GM23338 (cell line): ENCODE data around the gene ABCB6. TPM values are rescaled to one million over a fixed set of nuclear protein-coding genes. Genes with fewer than 3 reads are reported as not detected.

ENCODE experiments used
- ATAC-seq: fragments of 200-7000 bp; cut with Tn5 transposase; 3 replicates; pipeline ENCODE4 v1.9.1; 2020
- DNase-seq: peaks from one replicate; pipeline ENCODE4 v3.0.0-alpha.2; 2015; ENCODE audit warnings: low spot score
- H2AFZ ChIP-seq: fragments of 200-600 bp; sonication (generic); 2 replicates; pipeline ENCODE4 v1.8.0; 2016; ENCODE audit warnings: antibody characterized with exemption, mild to moderate bottlenecking, moderate library complexity
- H3F3A ChIP-seq: fragments of 200-600 bp; sonication (generic); replicated peaks from 2 replicates; pipeline ENCODE4 v1.8.0; 2017; ENCODE audit warnings: antibody characterized with exemption, mixed run types, low read depth
- H3K27ac ChIP-seq: fragments of 200-600 bp; sonication (generic); 2 replicates; pipeline ENCODE4 v1.6.1; 2016; ENCODE audit warnings: low read depth
- H3K27me3 ChIP-seq: fragments of 200-600 bp; sonication (generic); 2 replicates; pipeline ENCODE4 v1.8.0; 2016; ENCODE audit warnings: mild to moderate bottlenecking, mixed run types, moderate library complexity; ENCODE audit not compliant: insufficient read depth
- H3K36me3 ChIP-seq: fragments of 200-600 bp; sonication (generic); 2 replicates; pipeline ENCODE4 v1.8.0; 2016; ENCODE audit warnings: mild to moderate bottlenecking; ENCODE audit not compliant: insufficient read depth
- H3K4me1 ChIP-seq: fragments of 200-600 bp; sonication (generic); 2 replicates; pipeline ENCODE4 v1.8.0; 2016; ENCODE audit warnings: mild to moderate bottlenecking, moderate library complexity; ENCODE audit not compliant: insufficient read depth
- H3K4me2 ChIP-seq: fragments of 200-600 bp; sonication (generic); 2 replicates; pipeline ENCODE4 v1.7.1; 2017; ENCODE audit warnings: mixed run types
- H3K4me3 ChIP-seq: fragments of 200-600 bp; sonication (generic); 2 replicates; pipeline ENCODE4 v1.6.1; 2016; ENCODE audit warnings: mixed run types
- H3K79me2 ChIP-seq: fragments of 200-600 bp; sonication (generic); replicated peaks from 2 replicates; pipeline ENCODE4 v1.8.0; 2017; ENCODE audit warnings: mild to moderate bottlenecking; ENCODE audit not compliant: insufficient read depth
- H3K9me2 ChIP-seq: fragments of 200-600 bp; sonication (generic); 2 replicates; pipeline ENCODE4 v1.8.0; 2017; ENCODE audit not compliant: insufficient read depth
- H4K20me1 ChIP-seq: fragments of 200-600 bp; sonication (generic); replicated peaks from 2 replicates; pipeline ENCODE4 v1.8.0; 2017; ENCODE audit warnings: mild to moderate bottlenecking; ENCODE audit not compliant: insufficient read depth
- H3K27ac Mint-ChIP-seq: 2 replicates; pipeline ENCODE4 v1.8.0; 2020; ENCODE audit warnings: inconsistent platforms, mild to moderate bottlenecking, moderate library complexity, mixed read lengths
- H3K27me3 Mint-ChIP-seq: 3 replicates; pipeline ENCODE4 v1.8.0; 2022; ENCODE audit warnings: low read depth, mild to moderate bottlenecking, moderate library complexity, mixed read lengths, inconsistent platforms; ENCODE audit not compliant: insufficient read depth, poor library complexity
- H3K36me3 Mint-ChIP-seq: 3 replicates; pipeline ENCODE4 v1.8.0; 2021; ENCODE audit warnings: low read depth, mild to moderate bottlenecking, inconsistent platforms, moderate library complexity, mixed read lengths
- H3K4me1 Mint-ChIP-seq: 3 replicates; pipeline ENCODE4 v1.8.0; 2020; ENCODE audit warnings: mild to moderate bottlenecking, inconsistent platforms, mixed read lengths
- H3K4me3 Mint-ChIP-seq: 3 replicates; pipeline ENCODE4 v1.8.0; 2021; ENCODE audit warnings: moderate library complexity, mild to moderate bottlenecking, inconsistent platforms, mixed read lengths
- H3K9me3 Mint-ChIP-seq: 3 replicates; pipeline ENCODE4 v1.8.0; 2020; ENCODE audit warnings: moderate library complexity, mild to moderate bottlenecking, inconsistent platforms, mixed read lengths
- CREB1 ChIP-seq: fragments of 250-450 bp; sonication (Bioruptor Pico); IDR thresholded peaks from 2 replicates; pipeline ENCODE4 v1.5.0; 2020; ENCODE audit warnings: low read depth, mild to moderate bottlenecking, moderate library complexity
- EZH2 ChIP-seq: fragments of 200-600 bp; sonication (generic); IDR thresholded peaks from one replicate; pipeline ENCODE4 v1.8.0; 2017; ENCODE audit warnings: antibody characterized with exemption, mild to moderate bottlenecking, low read depth; ENCODE audit not compliant: unreplicated experiment
- EZH2phosphoT487 ChIP-seq: fragments of 200-600 bp; sonication (generic); IDR thresholded peaks from one replicate; pipeline ENCODE4 v1.8.1; 2018; ENCODE audit warnings: antibody characterized with exemption; ENCODE audit not compliant: unreplicated experiment
- JUNB ChIP-seq: IDR thresholded peaks from one replicate; pipeline ENCODE4 v1.6.1; 2016; ENCODE audit warnings: antibody characterized with exemption; ENCODE audit not compliant: unreplicated experiment
- NANOG ChIP-seq: IDR thresholded peaks from 2 replicates; pipeline ENCODE4 v1.6.1; 2016; ENCODE audit warnings: antibody characterized with exemption, borderline replicate concordance
- POLR2AphosphoS5 ChIP-seq: IDR thresholded peaks from 2 replicates; pipeline ENCODE4 v1.6.1; 2016; ENCODE audit warnings: antibody characterized with exemption, low read depth
- polyA plus RNA-seq: library from polyadenylated mRNA; unstranded; fragments of >200 nt; fragmentation: Nextera tagmentation; extraction: Ambion mirVana; gene quantifications from 2 replicates; pipeline ENCODE4 v1.2.1, GENCODE V29; 2016
- total RNA-seq: library from RNA; depleted of rRNA; stranded (reverse); fragments of >200 nt; shearing (Covaris generic); gene quantifications from 2 replicates; pipeline ENCODE4 v1.2.3, GENCODE V29; 2014
- TF ChIP-seq, protein P1 (sequence below): IDR thresholded peaks from 2 replicates; pipeline ENCODE4 v1.6.1; 2016; ENCODE audit warnings: antibody characterized with exemption
- TF ChIP-seq, protein P2 (sequence below): fragments of 250-450 bp; sonication (Bioruptor Pico); IDR thresholded peaks from 2 replicates; pipeline ENCODE4 v1.5.0; 2020; ENCODE audit warnings: mild to moderate bottlenecking, moderate library complexity
- TF ChIP-seq, protein P3 (sequence below), 2 experiments: fragments of 200-600 bp in 1 of 2; sonication (generic) in 1 of 2; conservative IDR thresholded peaks; 2 replicates each; pipeline versions ENCODE4 v1.5.1 to v1.6.1; 2016 to 2017; ENCODE audit warnings: antibody characterized with exemption in 2 of 2, low read depth in 2 of 2, mild to moderate bottlenecking in 2 of 2, moderate library complexity in 1 of 2

The ABCB6 gene
- total and polyA plus RNA-seq, 2 experiments from 2014 or later: 26.2 to 35.1 TPM

DNA sequence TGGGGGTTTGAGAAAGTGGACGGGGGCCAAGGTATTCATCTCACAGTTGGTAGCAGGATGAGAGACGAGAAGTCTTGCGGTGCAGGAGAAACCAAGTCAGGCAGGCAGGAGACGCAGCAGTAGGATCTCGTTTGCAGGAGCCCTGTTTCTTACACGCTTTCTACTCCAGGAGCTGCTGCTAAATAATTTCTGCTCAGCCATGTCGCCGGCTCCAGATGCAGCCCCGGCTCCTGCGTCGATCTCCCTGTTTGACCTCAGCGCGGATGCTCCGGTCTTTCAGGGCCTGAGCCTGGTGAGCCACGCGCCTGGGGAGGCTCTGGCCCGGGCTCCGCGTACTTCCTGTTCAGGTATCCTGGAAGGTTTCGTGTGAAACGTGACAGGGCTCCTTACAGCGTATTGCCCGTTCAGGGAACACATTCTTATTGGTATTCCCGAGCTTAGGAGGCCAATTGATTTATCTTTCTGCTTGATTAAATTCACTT lies 11.3 kb upstream of the ABCB6 start:
- H3K27ac ChIP-seq: peak overlapping the region; percentile 92
- peak overlapping the region; percentile 76 for H3K4me3 ChIP-seq
- H3K4me3 Mint-ChIP-seq: peak overlapping the region; percentile 97
- no peaks in the 10 kb centered on the region for H3K27me3 ChIP-seq
- peaks cover 7% of the 10 kb centered on the region for H3F3A ChIP-seq
- ATAC-seq (peak; percentile 51), DNase-seq (peak; percentile 80)
- peak overlapping the region; percentile 65 for H2AFZ ChIP-seq
- peak overlapping the region; percentile 99 for H3K27ac Mint-ChIP-seq
- peaks cover 12% of the 10 kb centered on the region for H3K4me1 ChIP-seq
- H3K27me3 Mint-ChIP-seq: peaks cover 7% of the 10 kb centered on the region
- peaks cover 3% of the 10 kb centered on the region for H4K20me1 ChIP-seq
- peak overlapping the region; percentile 82 for H3K4me2 ChIP-seq
- TF ChIP-seq CREB1: 0 out of 2 replicates have a peak, but pooled peaks have one; percentile 18
- TF ChIP-seq, protein P1, sequence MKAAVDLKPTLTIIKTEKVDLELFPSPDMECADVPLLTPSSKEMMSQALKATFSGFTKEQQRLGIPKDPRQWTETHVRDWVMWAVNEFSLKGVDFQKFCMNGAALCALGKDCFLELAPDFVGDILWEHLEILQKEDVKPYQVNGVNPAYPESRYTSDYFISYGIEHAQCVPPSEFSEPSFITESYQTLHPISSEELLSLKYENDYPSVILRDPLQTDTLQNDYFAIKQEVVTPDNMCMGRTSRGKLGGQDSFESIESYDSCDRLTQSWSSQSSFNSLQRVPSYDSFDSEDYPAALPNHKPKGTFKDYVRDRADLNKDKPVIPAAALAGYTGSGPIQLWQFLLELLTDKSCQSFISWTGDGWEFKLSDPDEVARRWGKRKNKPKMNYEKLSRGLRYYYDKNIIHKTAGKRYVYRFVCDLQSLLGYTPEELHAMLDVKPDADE: no peak
- H3K36me3 ChIP-seq: peaks cover 22% of the 10 kb centered on the region
- peaks cover 49% of the 10 kb centered on the region for H3K36me3 Mint-ChIP-seq
- H3K9me3 Mint-ChIP-seq: peaks cover 2% of the 10 kb centered on the region; the same call in 1 of the 3 replicates
- H3K79me2 ChIP-seq: peaks cover 21% of the 10 kb centered on the region
- H3K9me2 ChIP-seq: no peaks in the 10 kb centered on the region
- peaks cover 11% of the 10 kb centered on the region for H3K4me1 Mint-ChIP-seq

DNA sequence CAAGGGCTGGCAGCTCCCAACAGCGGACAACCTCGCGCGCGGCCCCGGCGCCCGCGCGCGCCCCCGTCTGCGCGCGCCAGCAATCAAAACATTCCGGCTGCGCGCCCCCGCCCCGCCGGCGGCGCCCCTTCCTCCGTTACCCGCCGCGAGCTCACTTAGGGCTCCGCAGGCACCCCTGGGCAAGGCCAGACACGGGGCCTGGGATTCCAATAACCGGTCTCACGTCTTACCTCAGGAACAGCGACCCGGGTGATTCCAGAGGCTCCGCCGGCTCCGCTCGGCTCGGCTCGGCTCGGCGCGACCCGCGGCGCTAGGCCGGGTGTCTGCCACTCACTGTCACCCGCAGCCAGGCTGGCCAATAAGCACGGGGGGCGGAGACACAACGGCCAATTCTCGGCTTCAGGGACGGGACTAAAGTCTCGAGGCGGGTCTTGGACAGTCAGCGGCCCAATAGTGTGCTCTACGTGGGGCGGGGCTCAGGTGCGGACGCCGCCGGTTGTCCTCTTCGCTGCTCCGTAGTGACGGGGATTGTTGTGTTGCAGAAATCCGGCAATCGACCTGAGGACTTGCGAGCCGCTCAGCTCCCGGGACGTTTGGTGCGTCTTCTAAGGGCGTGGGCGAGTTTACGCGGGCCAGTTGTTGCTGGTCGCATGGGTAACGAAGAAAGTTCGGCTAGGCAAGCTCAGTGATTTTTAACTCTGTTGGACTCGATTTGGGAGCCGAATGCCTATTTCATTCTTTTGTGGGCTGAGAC lies 10.7 kb upstream of the ABCB6 start, which contains the start of the genes ANKZF1 and ATG9A:
Gene ANKZF1 (plus strand): TSS at position 502 of the 754 bp plus-strand sequence. CDS start 452 bp downstream, outside the sequence.
Gene ATG9A (minus strand): TSS at position 332 of the 754 bp plus-strand sequence. CDS start 1,612 bp downstream, outside the sequence.
- no peaks in the 10 kb centered on the region for H3K9me2 ChIP-seq
- H3K4me3 Mint-ChIP-seq: peak within 1 kb of the TSS; percentile 97
- peak within 1 kb of the TSS; percentile 92 for H3K27ac ChIP-seq
- DNase-seq (peak; percentile 100), ATAC-seq (peak; percentile 96)
- H3K27me3 ChIP-seq: no peaks in the 10 kb centered on the region
- H3F3A ChIP-seq: peaks cover 7% of the 10 kb centered on the region
- H3K4me1 Mint-ChIP-seq: peaks cover 11% of the 10 kb centered on the region
- peaks cover 21% of the 10 kb centered on the region for H3K79me2 ChIP-seq
- H3K27me3 Mint-ChIP-seq: peaks cover 10% of the 10 kb centered on the region
- H3K4me2 ChIP-seq: peak within 1 kb of the TSS; percentile 96
- H3K4me1 ChIP-seq: peaks cover 12% of the 10 kb centered on the region
- H2AFZ ChIP-seq: peak within 1 kb of the TSS; percentile 65
- H4K20me1 ChIP-seq: peaks cover 3% of the 10 kb centered on the region
- peak within 1 kb of the TSS; percentile 76 for H3K4me3 ChIP-seq
- H3K27ac Mint-ChIP-seq: peak within 1 kb of the TSS; percentile 99
- peaks cover 49% of the 10 kb centered on the region for H3K36me3 Mint-ChIP-seq
- H3K9me3 Mint-ChIP-seq: peaks cover 2% of the 10 kb centered on the region; the same call in 1 of the 3 replicates
- H3K36me3 ChIP-seq: peaks cover 17% of the 10 kb centered on the region
- TF ChIP-seq NANOG (no peak), JUNB (no peak), EZH2 (no peak), POLR2AphosphoS5 (peak; percentile 97), CREB1 (peak; percentile 87), EZH2phosphoT487 (no peak)
- TF ChIP-seq, protein P2, sequence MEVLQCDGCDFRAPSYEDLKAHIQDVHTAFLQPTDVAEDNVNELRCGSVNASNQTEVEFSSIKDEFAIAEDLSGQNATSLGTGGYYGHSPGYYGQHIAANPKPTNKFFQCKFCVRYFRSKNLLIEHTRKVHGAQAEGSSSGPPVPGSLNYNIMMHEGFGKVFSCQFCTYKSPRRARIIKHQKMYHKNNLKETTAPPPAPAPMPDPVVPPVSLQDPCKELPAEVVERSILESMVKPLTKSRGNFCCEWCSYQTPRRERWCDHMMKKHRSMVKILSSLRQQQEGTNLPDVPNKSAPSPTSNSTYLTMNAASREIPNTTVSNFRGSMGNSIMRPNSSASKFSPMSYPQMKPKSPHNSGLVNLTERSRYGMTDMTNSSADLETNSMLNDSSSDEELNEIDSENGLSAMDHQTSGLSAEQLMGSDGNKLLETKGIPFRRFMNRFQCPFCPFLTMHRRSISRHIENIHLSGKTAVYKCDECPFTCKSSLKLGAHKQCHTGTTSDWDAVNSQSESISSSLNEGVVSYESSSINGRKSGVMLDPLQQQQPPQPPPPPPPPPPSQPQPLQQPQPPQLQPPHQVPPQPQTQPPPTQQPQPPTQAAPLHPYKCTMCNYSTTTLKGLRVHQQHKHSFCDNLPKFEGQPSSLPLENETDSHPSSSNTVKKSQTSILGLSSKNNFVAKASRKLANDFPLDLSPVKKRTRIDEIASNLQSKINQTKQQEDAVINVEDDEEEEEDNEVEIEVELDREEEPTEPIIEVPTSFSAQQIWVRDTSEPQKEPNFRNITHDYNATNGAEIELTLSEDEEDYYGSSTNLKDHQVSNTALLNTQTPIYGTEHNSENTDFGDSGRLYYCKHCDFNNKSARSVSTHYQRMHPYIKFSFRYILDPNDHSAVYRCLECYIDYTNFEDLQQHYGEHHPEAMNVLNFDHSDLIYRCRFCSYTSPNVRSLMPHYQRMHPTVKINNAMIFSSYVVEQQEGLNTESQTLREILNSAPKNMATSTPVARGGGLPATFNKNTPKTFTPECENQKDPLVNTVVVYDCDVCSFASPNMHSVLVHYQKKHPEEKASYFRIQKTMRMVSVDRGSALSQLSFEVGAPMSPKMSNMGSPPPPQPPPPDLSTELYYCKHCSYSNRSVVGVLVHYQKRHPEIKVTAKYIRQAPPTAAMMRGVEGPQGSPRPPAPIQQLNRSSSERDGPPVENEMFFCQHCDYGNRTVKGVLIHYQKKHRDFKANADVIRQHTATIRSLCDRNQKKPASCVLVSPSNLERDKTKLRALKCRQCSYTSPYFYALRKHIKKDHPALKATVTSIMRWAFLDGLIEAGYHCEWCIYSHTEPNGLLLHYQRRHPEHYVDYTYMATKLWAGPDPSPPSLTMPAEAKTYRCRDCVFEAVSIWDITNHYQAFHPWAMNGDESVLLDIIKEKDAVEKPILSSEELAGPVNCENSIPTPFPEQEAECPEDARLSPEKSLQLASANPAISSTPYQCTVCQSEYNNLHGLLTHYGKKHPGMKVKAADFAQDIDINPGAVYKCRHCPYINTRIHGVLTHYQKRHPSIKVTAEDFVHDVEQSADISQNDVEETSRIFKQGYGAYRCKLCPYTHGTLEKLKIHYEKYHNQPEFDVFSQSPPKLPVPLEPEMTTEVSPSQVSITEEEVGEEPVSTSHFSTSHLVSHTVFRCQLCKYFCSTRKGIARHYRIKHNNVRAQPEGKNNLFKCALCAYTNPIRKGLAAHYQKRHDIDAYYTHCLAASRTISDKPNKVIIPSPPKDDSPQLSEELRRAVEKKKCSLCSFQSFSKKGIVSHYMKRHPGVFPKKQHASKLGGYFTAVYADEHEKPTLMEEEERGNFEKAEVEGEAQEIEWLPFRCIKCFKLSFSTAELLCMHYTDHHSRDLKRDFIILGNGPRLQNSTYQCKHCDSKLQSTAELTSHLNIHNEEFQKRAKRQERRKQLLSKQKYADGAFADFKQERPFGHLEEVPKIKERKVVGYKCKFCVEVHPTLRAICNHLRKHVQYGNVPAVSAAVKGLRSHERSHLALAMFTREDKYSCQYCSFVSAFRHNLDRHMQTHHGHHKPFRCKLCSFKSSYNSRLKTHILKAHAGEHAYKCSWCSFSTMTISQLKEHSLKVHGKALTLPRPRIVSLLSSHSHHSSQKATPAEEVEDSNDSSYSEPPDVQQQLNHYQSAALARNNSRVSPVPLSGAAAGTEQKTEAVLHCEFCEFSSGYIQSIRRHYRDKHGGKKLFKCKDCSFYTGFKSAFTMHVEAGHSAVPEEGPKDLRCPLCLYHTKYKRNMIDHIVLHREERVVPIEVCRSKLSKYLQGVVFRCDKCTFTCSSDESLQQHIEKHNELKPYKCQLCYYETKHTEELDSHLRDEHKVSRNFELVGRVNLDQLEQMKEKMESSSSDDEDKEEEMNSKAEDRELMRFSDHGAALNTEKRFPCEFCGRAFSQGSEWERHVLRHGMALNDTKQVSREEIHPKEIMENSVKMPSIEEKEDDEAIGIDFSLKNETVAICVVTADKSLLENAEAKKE (CRISPR knock-in tag): no peak
- TF ChIP-seq, protein P3, sequence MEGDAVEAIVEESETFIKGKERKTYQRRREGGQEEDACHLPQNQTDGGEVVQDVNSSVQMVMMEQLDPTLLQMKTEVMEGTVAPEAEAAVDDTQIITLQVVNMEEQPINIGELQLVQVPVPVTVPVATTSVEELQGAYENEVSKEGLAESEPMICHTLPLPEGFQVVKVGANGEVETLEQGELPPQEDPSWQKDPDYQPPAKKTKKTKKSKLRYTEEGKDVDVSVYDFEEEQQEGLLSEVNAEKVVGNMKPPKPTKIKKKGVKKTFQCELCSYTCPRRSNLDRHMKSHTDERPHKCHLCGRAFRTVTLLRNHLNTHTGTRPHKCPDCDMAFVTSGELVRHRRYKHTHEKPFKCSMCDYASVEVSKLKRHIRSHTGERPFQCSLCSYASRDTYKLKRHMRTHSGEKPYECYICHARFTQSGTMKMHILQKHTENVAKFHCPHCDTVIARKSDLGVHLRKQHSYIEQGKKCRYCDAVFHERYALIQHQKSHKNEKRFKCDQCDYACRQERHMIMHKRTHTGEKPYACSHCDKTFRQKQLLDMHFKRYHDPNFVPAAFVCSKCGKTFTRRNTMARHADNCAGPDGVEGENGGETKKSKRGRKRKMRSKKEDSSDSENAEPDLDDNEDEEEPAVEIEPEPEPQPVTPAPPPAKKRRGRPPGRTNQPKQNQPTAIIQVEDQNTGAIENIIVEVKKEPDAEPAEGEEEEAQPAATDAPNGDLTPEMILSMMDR (conservative IDR thresholded peaks at IDR 0.05; ENCODE audit: low read depth in 2 of 2): no peak
